Stimulated activated CD8-positive, alpha-beta memory T cell treated with anti-CD3 and anti-CD28 coated beads, Interleukin-15, amount 100 ng/mL, for 24 hours (primary cell): ENCODE measurements around the gene WIPF3.

Experiments
- DNase-seq: peaks from one replicate; pipeline ENCODE4 v3.0.0-alpha.2; 2020; ENCODE audit warnings: low read depth

Gene WIPF3

GRCh38 chr7:29915481-29916215 is 109.3 kb downstream of the WIPF3 start:
- DNase-seq = no peak

GRCh38 chr7:29917641-29918040 is 111.3 kb downstream of the WIPF3 start:
- DNase-seq = no peak

- no peak for DNase-seq
Observed at GRCh38 chr7:29918850-29919249, 112.5 kb downstream of the WIPF3 start.

- DNase-seq = no peak
Observed at GRCh38 chr7:29919790-29920189, 113.5 kb downstream of the WIPF3 start.

GRCh38 chr7:29920491-29920890 is 114.2 kb downstream of the WIPF3 start:
- no peak for DNase-seq

GRCh38 chr7:29921404-29922010 is 115.2 kb downstream of the WIPF3 start:
- DNase-seq = no peak

GRCh38 chr7:29922921-29923700 is 116.8 kb downstream of the WIPF3 start:
- DNase-seq = no peak

- DNase-seq = no peak
Observed at GRCh38 chr7:29924006-29924405, 117.7 kb downstream of the WIPF3 start.

GRCh38 chr7:29924684-29925083 is 118.4 kb downstream of the WIPF3 start:
- DNase-seq = no peak

GRCh38 chr7:29926216-29926615 is 119.9 kb downstream of the WIPF3 start:
- DNase-seq = no peak

GRCh38 chr7:29926741-29927140 is 120.4 kb downstream of the WIPF3 start:
- no peak for DNase-seq

GRCh38 chr7:29929018-29929807 is 122.9 kb downstream of the WIPF3 start:
- DNase-seq = no peak

GRCh38 chr7:29935111-29935510 is 128.8 kb downstream of the WIPF3 start:
- DNase-seq = no peak

GRCh38 chr7:29937132-29937531 is 130.8 kb downstream of the WIPF3 start:
- DNase-seq = no peak

- no peak for DNase-seq
Observed at GRCh38 chr7:29940199-29940598, 133.9 kb downstream of the WIPF3 start.

- DNase-seq = no peak
Observed at GRCh38 chr7:29945259-29945809, 139.0 kb downstream of the WIPF3 start.

GRCh38 chr7:29946428-29947186 is 140.3 kb downstream of the WIPF3 start:
- DNase-seq = no peak

GRCh38 chr7:29948587-29948986 is 142.3 kb downstream of the WIPF3 start:
- DNase-seq = no peak

GRCh38 chr7:29950480-29950879 is 144.2 kb downstream of the WIPF3 start:
- DNase-seq = no peak

- no peak for DNase-seq
Observed at GRCh38 chr7:29951206-29951605, 144.9 kb downstream of the WIPF3 start.

GRCh38 chr7:29953726-29954347 is 147.5 kb downstream of the WIPF3 start:
- DNase-seq = no peak
